Right renal cortex interstitium (tissue), 3 donors: ENCODE results near the gene UNC13B. TPM values are rescaled to one million over a fixed set of nuclear protein-coding genes. Genes with fewer than 3 reads are reported as not detected.
"Not testable (repeated sequence)": the region's sequence is repeated elsewhere in the genome, so short reads cannot be mapped to it uniquely, and the experiment has no call there.

Experiments used
- DNase-seq, 3 donors: peaks; one replicate each; pipeline ENCODE4 v3.0.0-alpha.2; 2013; ENCODE audit warnings: low read depth in 3 of 3, low spot score in 2 of 3
- polyA plus RNA-seq, 3 donors: library from polyadenylated mRNA; unstranded; fragments of 120-200 nt; gene quantifications; one replicate each; pipeline ENCODE4 v1.2.1, GENCODE V29; 2013; ENCODE audit not compliant: insufficient read length in 3 of 3

The UNC13B gene
- polyA plus RNA-seq, 3 donors = 27.7 to 30.3 (median 28.6) TPM

DNA sequence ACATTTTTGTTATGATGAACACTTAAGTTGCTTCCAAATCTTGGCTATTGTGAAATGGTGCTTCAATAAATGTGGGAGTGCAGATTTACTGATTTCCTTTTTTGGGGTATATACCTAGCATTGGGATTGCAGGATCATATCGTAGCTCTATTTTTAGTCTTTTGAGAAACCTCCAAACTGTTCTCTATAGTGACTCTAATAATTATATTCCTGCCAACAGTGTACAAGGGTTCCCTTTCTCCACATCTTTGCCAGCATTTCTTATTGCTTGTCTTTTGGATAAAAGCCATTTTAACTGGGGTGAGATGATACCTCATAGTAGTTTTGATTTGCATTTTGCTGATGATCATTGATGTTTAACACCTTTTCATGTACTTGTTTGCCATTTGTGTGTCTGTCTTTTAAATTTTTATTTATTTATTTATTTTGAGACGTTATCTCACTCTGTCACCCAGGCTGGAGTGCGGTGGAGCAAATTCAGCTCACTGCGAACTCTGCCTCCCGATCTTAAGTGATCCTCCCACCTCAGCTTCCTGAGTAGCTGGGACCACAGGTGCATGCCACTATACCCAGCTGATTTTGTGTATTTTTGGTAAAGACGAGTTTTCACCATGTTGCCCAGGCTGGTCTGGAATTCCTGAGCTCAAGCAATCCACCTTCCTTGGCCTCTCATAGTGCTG, 59.0 kb downstream of the UNC13B start:
- DNase-seq = no peak

DNA sequence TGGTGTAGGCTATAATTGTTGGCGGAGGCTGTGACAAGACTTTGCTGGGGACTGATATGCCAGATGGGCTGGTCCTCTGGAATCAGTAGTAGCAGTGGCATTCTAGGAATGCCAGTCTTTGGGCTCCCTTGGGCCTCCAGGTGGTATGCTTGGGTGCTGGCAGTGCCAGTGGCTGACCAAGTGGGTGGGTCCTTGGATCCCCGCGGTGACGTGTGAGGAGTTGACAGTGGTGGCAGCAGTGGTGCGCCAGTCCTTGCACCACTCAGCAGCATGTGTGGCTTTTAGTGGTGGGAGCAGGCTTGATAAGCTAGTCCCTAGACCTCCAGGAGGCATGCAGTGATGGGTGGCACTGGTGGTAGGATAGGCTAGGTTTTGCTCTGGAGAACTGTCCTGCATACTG, 63.9 kb downstream of the UNC13B start:
- no peak for DNase-seq

DNA sequence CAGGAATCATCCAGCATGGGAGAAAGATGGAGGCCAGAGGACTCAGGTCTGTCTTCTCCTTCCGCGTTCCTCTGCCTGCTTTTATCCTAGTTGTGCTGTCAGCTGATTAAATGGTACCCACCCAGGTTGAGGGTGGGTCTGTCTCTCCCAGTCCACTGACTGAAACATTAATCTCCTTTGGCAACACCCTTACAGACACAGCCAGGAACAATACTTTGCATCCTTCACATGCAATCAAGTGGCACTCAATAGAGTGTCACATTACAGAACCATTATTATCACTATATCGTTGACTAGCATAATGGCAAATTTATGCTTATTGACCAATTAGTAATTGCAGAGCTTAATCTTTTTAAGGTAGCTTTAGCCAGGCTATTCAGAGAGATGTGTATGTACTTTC, 64.8 kb downstream of the UNC13B start:
- no peak for DNase-seq

DNA sequence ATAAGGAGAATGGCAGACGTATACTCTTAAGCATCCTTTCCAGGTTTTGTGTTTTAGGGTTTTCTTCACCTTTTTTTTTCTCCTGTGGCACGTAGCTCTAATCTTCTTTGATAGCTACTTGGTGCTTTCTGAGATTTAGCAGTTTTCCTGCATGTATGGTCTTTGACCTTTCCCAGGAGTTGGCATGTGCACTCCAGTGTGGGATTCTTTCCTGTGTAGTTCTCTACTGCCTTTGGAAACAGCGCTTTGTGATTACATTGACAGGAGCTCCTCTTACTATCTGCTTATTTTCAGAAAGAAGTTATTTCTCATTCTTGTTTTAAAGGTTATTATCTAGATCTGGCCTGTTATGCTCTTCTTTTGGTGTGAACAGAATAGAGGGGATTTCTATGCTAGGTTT, 65.5 kb downstream of the UNC13B start:
- no peak for DNase-seq

DNA sequence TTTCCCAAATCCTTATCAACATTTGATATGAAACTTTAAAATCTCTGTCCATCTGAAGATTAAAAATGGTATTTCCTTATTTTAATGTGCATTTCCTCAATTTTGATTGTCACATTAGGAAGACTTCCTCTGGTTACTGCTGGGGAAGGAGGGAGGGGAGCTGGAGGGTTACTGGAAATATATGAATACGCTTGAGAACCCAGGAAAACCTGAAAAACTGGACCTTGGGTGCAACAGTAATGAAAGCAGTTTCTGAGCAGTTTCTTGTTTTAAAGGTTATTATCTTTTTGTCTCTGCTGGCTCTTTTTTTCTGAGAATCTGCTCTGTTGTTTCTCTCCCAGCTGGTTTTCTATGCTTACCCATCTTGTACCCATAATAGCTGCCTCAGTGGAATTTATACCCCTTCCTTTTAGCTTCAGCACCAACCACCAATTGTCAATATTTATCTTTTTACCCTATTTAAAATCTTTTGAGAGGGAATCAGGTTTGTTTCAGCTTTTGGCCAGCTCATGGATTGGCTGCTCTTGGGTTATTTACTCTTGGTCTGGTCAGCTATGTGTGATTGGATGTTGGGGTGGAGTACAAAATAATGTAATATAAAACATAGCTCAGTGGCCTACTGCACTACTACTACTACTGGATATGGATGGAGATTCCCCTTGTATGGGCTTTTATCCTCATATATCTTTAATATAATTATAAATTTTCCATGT, 67.4 kb downstream of the UNC13B start:
- DNase-seq = peak; percentile 4 to 21 (median 10)

DNA sequence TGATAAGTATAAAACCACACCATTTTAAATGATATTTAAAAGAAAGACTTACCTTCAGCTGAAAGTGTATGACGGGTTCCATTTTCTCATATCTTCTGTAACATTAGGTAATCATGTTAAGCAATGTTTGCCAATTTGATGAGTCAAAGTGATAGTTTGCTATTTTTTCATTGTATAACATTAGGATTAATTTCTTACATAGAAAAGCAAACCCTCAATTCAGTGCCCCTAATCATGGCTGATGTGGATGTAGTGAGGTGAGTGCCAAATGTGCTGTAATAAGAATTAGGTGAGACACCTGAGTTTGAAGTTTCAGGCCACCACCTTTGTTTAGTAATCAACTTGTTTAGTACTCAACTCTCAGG, 68.0 kb downstream of the UNC13B start:
- no peak for DNase-seq

DNA sequence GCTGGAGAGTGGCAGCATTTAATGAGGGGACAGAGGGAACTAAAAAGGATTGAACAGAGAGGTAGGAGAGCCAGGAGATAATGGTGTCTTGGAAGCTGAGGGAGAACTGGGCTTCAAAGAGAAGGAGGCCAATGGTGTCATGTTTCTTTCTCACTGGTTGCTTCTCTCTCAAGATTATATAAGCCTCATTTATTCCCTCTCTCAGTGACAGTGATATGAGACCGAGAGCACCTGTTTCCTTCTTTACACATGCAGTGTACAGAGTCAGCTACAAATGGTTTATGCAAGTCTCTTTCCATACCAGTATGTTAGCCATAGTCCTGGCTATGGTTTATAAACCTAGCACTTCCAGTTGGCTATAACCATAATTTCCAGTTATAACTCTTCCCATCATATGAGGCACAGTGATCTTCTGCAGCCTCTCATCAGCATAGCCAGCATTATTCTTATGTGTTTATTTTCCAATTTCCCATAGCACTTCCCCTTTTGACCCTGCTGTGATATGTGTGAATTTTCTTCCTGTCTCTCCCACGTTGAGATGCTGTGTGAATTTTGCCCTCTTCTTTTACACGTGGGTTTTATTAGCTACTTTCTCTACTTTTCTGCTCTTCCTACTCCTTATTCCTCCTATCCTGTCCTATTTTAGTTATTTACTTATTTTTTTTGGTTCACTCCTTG, 71.2 kb downstream of the UNC13B start:
- DNase-seq = no peak

DNA sequence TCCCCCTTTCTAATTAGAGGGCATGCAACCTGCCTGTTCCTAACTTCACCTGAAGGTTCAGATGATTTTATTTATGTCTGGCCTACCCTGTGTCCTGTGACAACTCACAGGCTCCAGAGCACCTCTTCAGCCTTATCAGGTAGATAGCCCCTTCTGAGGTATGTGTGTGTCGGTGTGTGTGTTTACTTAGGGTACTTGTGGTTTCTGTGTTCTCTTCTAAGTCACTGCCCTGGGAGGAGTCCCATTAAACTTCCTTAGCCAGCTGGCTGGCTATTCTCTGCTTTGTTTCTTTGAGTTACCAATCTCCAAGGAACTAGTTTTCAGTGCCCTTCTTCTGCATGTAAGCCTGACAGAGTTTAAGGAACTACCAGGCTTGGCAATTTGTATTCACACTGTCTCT, 74.9 kb downstream of the UNC13B start:
- DNase-seq = no peak

DNA sequence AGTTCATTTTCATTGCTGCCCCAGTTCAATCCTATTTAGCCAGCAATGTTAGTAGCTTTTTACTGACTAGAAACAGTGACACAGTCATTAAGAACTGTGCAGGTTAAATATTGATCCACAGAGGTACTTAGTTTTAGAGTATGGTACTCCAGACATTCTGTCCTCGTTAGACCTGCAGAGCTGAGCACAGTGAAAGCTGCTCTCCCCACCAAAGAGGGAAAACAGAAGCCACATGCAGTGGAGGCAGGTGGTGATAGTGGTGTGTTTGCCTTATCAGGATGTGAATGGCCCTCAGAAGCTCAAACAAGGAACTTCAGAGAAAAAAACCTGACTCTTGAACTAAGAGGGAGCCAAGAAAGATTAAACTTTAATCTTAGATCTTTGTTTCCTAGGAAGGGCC, 75.5 kb downstream of the UNC13B start:
- DNase-seq = no peak

DNA sequence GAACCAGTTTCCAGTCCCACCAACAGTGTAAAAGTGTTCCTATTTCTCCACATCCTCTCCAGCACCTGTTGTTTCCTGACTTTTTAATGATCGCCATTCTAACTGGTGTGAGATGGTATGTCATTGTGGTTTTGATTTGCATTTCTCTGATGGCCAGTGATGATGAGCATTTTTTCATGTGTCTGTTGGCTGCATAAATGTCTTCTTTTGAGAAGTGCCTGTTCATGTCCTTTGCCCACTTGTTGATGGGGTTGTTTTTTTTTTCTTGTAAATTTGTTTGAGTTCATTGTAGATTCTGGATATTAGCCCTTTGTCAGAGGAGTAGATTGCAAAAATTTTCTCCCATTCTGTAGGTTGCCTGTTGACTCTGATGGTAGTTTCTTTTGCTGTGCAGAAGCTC, 84.1 kb downstream of the UNC13B start:
- not testable (repeated sequence) for DNase-seq

DNA sequence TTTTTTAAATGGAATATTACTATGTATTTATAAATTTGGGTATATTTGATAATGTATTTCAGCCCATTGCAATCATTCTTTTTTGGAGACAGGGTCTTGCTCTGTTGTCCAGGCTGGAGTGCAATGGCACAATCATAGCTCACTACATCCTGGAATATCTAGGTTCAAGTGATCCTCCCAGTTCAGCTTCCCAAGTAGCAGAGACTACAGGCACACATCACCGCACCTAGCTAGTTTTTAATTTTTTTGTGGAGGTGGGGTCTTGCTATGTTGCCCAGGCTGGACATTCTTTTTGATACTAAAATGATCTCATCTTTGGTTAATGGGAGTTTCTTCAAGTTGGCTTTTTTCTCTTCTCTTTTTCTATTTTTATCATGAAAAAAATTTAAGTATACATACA, 91.3 kb downstream of the UNC13B start:
- DNase-seq = no peak

DNA sequence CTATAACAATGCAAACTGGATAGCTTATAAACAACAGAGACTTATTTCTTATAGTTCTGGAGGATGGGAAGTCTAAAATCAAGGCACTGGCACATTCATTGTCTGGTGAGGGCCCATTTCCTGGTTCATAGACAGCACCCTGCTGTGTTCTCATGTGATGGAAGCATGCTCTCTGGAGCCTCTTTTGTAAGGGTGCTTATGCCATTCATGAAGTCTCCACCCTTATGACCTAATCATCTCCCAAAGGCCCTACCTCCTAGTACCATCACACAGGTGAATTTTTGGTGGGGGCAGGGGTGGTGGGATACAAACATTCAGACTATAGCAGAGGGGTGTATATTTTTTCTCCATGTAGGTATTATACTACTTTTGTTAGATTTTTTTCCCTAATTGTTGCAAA, 92.4 kb downstream of the UNC13B start:
- no peak for DNase-seq

DNA sequence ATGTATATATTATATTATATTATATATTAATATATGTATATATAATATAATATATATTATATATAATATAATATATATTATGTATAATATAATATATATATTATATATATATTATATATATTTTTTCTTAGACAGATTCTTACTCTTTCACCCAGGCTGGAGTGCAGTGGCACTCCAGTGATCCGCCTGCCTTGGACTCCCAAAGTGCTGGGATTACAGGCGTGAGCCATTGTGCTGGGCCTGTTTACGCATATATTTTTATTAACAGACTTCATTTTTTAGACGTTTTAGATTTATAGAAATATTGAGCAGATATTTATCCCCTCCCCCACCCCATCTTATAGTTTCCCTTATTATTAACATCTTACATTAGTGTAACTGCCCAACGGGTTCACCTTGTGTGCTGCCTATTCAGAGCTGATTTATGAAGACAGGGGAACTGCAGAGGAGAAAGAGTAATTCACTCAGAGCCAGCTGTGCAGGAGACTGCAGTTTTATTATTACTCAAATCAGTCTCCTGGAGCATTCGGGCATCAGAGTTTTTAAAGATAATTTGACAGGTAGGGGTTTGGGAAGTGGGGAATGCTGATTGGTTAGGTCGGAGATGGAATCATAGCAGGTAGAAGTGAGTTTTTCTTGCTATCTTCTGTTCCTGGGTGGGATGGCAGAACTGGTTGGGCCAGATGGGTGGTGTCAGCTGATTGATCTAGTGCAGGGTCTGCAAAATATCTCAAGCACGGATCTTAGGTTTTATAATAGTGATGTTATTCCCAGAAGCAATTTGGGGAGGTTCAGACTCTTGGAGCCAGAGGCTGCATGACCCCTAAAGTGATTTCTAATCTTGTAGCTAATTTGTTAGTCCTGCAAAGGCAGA, 93.4 kb downstream of the UNC13B start:
- no peak for DNase-seq

DNA sequence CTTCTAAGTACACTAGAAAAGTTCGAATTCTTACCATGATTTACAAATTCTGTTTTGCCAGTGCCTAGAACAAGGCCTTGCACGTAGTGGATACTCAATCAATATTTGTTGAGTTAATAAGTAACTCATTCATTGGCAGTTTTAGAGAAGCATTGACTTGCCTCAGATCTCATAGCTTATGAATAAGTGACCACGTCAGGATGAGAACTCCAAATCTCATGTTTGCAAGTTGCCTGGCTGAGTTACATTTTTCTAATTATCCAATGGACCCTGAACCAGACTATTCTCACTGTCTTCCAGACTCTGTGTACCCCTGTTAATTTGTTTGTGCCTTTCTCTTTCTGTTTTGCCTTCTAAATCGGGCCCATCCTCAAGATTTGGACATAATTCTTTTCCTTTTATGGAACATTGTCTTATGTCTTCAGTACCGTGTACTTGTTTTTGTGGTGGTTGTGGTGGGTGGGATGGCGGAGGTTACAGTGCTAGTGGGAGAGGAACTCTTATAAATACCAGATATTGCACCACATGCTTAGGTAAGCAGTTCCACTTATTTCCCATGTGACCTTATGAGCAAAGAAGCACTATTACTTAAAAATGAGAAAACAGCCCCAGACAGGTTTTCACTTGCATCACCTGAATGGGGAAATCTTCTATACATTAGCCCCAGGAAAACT, 96.3 kb downstream of the UNC13B start:
- no peak for DNase-seq

DNA sequence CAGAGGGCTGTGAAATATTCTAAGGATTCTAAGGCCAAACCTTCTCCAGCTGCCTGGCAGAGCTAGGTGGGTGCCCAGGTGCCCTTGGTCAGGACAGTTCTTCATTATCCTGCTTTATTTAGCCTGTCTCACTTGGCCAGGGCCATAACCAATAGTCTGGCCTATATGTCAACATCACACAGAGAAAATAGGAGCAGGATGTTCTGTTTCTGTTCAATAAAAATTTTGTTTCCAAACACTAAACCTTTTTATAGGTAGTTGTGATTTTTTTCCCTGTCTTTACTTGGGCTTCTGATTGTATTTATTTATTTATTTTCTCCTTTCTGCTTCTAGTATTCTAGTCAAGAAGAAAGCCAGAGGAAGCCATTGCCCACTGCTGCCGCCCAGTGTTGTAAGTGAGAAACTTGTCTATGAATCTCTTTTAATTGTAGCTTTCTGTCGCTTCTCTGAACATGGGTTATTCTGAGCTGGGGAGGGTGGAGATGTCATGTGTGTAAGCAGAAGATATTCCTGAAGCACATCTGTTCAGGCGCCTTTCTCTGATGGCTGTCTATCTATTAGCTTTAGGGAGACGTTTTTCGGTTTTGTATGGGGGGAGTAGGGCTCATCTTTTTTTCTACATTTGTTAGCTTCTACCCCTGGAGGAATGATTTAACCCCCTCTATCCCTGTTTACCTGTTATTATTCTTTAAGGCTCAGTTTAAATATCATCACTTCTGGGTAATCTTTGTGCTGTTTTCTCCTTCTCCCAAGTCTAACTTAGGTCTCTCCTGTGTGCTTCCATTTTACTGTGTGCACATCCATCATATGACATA, 97.1 kb downstream of the UNC13B start:
- DNase-seq = peak; percentile 14 to 59 (median 49)

DNA sequence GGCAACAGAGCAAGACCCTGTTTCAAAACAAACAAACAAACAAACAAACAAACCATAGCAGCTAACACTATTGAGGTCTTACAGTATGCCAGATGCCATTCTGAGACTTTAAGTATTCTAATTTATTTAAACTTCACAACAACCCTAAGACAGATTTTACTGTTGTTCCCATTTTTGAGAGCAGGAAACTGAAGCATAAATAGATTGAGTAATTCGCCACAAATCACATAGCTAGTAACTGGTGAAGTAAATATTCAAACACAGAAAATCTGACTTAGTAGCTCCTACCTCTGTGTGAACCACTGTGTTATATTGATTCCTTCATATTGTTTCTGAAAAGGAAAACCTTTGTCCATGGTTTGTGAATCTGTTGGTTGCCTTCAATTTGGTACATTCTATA, 98.4 kb downstream of the UNC13B start:
- no peak for DNase-seq

DNA sequence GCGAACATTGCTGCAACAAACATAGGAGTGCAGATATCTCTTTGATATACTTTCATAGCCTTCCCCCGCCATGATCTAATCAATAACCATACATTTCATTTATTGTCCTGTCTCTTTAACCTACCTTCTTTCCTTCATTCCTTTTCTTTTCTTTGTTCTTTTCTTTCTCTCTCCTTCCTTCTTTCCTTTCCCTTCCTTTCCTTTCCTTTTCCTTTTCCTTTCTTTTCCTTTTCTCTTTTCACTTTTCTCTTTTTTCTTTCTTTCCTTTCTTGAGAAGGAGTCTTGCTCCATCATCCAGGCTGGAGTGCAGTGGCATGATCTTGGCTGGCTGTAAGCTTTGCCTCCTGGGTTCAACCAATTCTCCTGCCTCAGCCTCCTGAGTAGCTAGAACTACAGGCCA, 100.3 kb downstream of the UNC13B start:
- no peak for DNase-seq

DNA sequence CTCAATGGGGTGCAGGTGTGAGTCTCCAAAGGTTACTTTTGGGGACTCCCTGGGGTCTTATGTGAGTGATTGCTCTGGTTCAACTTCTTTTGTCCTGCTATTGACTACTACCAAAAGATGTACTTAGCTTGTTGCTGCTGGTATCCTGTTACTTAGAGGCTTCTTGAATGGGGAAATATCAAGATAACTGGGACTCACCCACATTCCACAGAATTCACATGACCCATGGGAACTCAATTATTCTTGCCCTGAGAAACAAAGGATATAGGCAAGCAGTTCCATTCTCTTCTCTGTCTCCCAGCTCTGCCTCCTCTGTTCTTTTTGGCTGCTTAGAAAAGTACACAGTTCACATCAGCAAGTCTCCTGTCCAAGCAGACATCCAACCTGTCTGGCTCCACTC, 105.9 kb downstream of the UNC13B start:
- DNase-seq = no peak

DNA sequence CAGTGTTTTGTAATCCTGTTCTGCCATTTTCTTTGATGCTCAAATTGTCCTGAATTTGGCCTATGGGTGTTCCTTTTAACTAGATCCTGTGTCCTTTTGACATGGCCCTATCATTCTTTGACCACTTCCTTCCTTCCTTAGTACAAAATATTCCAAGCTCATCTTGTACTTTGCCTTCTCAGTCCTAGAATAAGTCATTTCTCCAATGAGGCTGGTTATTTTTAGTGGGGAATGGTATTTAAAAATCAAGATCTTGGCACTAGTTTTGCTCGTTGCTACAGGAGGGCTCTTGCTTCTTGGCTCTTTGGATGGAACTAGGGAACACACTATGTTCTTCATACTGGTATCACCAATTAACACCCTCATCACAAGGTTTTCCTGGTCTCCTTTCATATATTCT, 108.1 kb downstream of the UNC13B start:
- no peak for DNase-seq

DNA sequence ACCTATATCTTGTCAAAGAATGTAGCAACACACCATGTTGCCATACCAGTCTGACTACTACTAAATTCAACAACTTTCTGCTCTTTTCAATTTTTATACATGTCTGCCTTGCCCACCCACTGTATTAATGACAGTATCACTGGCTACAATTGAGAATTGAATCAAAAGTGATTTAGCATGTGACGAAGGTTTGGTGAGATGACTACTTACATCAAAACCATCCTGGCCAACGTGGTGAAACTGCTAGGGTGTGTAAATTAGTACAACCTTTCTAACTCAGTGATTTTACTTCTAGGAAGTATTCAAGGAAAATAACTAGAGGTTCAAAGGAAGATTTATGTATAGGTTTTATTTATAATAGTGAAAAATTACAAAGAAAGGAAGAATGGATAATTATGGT, 109.8 kb downstream of the UNC13B start:
- DNase-seq = no peak
